GM19372 (cell line): ENCODE data around the gene AGBL1.

Source experiments
- ATAC-seq: cut with Tn5 transposase; IDR thresholded peaks from one replicate; pipeline ENCODE4 v1.9.1; 2021; ENCODE audit warnings: mild to moderate bottlenecking, low read depth, moderate library complexity; ENCODE audit not compliant: unreplicated experiment

AGBL1 gene

GRCh38 chr15:86558252-86558651, 478.6 kb downstream of the AGBL1 start:
- no peak for ATAC-seq

- no peak for ATAC-seq
Measured at GRCh38 chr15:86558686-86559085, 479.0 kb downstream of the AGBL1 start.

- ATAC-seq, result no peak
Measured at GRCh38 chr15:86568378-86568777, 488.7 kb downstream of the AGBL1 start.

- no peak for ATAC-seq
Measured at GRCh38 chr15:86570738-86571137, 491.1 kb downstream of the AGBL1 start.

GRCh38 chr15:86571873-86572272, 492.2 kb downstream of the AGBL1 start:
- ATAC-seq, result no peak

GRCh38 chr15:86572368-86572841, 492.7 kb downstream of the AGBL1 start:
- no peak for ATAC-seq

GRCh38 chr15:86573476-86573875, 493.8 kb downstream of the AGBL1 start:
- ATAC-seq, result no peak

GRCh38 chr15:86588413-86588812, 508.7 kb downstream of the AGBL1 start:
- ATAC-seq, result no peak

GRCh38 chr15:86590461-86590860, 510.8 kb downstream of the AGBL1 start:
- ATAC-seq, result no peak

GRCh38 chr15:86591158-86591557, 511.5 kb downstream of the AGBL1 start:
- no peak for ATAC-seq

- ATAC-seq, result no peak
Measured at GRCh38 chr15:86591994-86592735, 512.5 kb downstream of the AGBL1 start.

GRCh38 chr15:86595741-86596140, 516.1 kb downstream of the AGBL1 start:
- no peak for ATAC-seq

GRCh38 chr15:86603466-86603865, 523.8 kb downstream of the AGBL1 start:
- no peak for ATAC-seq

- ATAC-seq, result no peak
Measured at GRCh38 chr15:86608461-86609205, 529.0 kb downstream of the AGBL1 start.

GRCh38 chr15:86609275-86609674, 529.6 kb downstream of the AGBL1 start:
- no peak for ATAC-seq

- no peak for ATAC-seq
Measured at GRCh38 chr15:86610038-86610437, 530.4 kb downstream of the AGBL1 start.

GRCh38 chr15:86611417-86612040, 531.9 kb downstream of the AGBL1 start:
- no peak for ATAC-seq

- ATAC-seq, result no peak
Measured at GRCh38 chr15:86615411-86615810, 535.7 kb downstream of the AGBL1 start.

GRCh38 chr15:86615816-86616215, 536.1 kb downstream of the AGBL1 start:
- ATAC-seq, result no peak

- no peak for ATAC-seq
Measured at GRCh38 chr15:86616771-86617170, 537.1 kb downstream of the AGBL1 start.

GRCh38 chr15:86620157-86620556, 540.5 kb downstream of the AGBL1 start:
- ATAC-seq, result no peak
